Measurements from ENCODE around the gene RBBP8NL.

RBBP8NL gene, protein sequence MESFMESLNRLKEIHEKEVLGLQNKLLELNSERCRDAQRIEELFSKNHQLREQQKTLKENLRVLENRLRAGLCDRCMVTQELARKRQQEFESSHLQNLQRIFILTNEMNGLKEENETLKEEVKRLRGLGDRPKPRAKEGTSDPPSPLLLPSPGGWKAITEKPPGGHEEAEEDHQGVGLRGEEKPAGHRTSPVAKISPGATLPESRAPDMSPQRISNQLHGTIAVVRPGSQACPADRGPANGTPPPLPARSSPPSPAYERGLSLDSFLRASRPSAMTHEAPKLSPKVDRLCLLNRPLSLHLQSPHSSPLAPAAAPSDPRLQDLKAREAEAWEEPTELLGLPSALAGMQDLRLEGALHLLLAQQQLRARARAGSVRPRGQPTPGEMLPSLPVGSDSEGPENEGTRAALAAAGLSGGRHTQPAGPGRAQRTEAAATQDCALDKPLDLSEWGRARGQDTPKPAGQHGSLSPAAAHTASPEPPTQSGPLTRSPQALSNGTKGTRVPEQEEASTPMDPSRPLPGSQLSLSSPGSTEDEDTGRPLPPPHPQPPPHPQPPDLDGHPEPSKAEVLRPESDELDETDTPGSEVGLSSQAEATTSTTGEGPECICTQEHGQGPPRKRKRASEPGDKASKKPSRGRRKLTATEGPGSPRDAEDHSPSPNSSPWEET

DNA sequence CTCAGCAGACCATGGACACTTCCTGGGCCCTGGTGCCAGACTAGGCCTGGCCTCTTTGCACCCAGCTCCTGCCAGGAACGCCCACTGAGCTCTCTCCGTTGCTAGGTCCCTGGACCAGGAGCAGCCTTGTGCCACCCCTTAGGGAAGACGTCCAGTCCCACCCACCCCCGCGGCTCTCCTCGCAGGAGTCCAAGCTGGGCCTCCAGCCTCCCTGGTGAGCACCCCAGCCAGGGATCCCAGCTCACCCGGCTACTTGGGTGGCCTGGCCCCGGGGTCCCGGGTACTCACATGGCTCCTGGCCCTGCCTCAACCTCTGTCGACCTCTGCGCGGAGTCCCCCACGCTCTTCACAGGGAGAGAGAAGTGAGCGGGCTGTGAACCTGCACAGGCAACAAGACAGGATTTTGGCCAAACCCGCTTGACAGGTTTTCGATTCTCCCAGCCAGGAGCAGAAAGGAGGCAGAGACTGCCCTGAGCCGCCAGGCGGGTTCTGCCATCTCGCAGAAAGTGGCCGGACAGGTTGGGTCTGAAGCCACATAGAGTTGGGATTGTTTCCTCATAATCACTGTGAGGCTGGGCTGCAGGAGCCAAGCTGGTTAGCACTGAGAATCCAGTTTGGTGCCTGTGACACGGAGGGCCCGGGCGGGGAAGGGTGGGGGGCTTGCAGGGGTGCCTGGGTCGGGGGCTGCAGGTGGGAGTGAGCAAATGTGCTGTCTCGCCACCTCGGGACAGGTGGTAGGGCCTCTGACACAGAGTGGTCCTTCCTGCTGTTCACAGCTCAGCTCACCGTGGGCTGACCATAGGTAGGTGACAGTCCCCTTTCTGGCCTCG lies at the start of gene RBBP8NL:
TSS of gene RBBP8NL (minus strand) at position 368 of the 830 bp plus-strand sequence. CDS start 7,892 bp downstream, outside the sequence.
- Histone ChIP-seq H3K79me2 (ENCODE audit: insufficient read depth, low read length) (no peaks in the 10 kb centered on the region), H3K9me2 (replicated peaks; ENCODE audit: insufficient read depth, low read length) (no peaks in the 10 kb centered on the region), H2AFZ (ENCODE audit: low read depth, low read length, severe bottlenecking) (no peak within 1 kb of the TSS), H3K4me2 (ENCODE audit: low read depth, low read length, poor library complexity, severe bottlenecking) (no peak within 1 kb of the TSS), H3F3A (ENCODE audit: insufficient read depth) (no peaks in the 10 kb centered on the region), H4K20me1 (ENCODE audit: low read depth, low read length) (no peaks in the 10 kb centered on the region), H3K9ac (ENCODE audit: low read length) (no peak within 1 kb of the TSS), H3K27me3 (ENCODE audit: low read length) (no peaks in the 10 kb centered on the region), H3K4me3 (ENCODE audit: insufficient read depth, low read length, poor library complexity, severe bottlenecking) (no peak within 1 kb of the TSS), H3K36me3 (ENCODE audit: low read length) (no peaks in the 10 kb centered on the region), H3K27ac (ENCODE audit: low read depth, low read length) (no peak within 1 kb of the TSS), H3K9me3 (ENCODE audit: insufficient read depth, low read length) (no peaks in the 10 kb centered on the region)
- TF ChIP-seq EZH2phosphoT487 (conservative IDR thresholded peaks at IDR 0.05; ENCODE audit: low read length), result no peak
- TF ChIP-seq, protein P1, sequence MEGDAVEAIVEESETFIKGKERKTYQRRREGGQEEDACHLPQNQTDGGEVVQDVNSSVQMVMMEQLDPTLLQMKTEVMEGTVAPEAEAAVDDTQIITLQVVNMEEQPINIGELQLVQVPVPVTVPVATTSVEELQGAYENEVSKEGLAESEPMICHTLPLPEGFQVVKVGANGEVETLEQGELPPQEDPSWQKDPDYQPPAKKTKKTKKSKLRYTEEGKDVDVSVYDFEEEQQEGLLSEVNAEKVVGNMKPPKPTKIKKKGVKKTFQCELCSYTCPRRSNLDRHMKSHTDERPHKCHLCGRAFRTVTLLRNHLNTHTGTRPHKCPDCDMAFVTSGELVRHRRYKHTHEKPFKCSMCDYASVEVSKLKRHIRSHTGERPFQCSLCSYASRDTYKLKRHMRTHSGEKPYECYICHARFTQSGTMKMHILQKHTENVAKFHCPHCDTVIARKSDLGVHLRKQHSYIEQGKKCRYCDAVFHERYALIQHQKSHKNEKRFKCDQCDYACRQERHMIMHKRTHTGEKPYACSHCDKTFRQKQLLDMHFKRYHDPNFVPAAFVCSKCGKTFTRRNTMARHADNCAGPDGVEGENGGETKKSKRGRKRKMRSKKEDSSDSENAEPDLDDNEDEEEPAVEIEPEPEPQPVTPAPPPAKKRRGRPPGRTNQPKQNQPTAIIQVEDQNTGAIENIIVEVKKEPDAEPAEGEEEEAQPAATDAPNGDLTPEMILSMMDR (IDR thresholded peaks at IDR 0.05; ENCODE audit: insufficient read depth, low read length, poor library complexity, severe bottlenecking), result no peak

DNA sequence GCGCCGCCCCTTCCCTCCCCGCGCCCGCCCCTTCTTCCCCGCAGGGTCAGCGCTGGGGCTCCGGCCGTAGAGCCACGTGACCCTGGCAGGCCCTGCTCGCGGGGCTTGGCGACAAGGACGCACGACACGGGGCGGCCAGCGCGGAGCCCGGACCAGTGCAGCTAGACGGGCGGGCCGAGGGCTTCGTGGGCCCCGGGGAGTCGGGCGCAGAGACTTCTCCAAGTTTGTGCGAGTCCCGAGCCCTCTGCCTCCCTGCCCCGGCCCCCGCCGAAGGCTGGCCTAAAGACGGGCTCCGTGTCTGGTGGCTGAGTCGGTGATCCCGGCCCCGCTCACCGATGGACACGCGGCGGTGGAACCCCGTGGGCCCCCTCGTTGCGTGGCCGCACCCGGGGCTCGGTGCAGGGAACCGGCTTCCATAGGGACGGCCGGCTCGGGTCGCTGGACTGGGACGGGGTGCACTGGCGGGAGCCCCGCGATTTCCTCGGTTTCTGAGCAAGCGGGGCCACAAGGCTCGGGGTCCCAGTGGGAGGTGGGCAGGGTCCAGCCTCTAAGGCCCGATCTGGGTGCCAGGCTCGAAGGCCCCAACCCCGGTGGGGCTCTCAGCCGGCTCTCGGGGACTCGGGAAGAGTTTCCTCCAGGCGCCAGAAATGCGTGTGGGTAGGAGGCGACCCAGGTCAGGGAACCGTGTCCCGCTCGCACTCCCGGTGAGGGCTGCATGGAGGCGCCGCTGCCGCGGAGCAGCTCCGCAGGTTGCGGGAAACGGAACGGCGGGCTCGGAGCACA lies 48.9 kb upstream of the RBBP8NL start:
- H3K9ac ChIP-seq (ENCODE audit: low read length), result no peak overlapping the region
- H4K20me1 ChIP-seq (ENCODE audit: low read depth, low read length), result no peaks in the 10 kb centered on the region
- H3K27ac ChIP-seq (ENCODE audit: low read depth, low read length), result no peak overlapping the region
- H3K4me2 ChIP-seq (ENCODE audit: low read depth, low read length, poor library complexity, severe bottlenecking), result no peak overlapping the region
- no peaks in the 10 kb centered on the region for H3K36me3 ChIP-seq (ENCODE audit: low read length)
- no peaks in the 10 kb centered on the region for H3K9me3 ChIP-seq (ENCODE audit: insufficient read depth, low read length)
- no peak overlapping the region for H2AFZ ChIP-seq (ENCODE audit: low read depth, low read length, severe bottlenecking)
- no peaks in the 10 kb centered on the region for H3K9me2 ChIP-seq (replicated peaks; ENCODE audit: insufficient read depth, low read length)
- no peak overlapping the region for H3K4me3 ChIP-seq (ENCODE audit: insufficient read depth, low read length, poor library complexity, severe bottlenecking)
- no peaks in the 10 kb centered on the region for H3F3A ChIP-seq (ENCODE audit: insufficient read depth)
- no peaks in the 10 kb centered on the region for H3K79me2 ChIP-seq (ENCODE audit: insufficient read depth, low read length)
- TF ChIP-seq EZH2phosphoT487 (conservative IDR thresholded peaks at IDR 0.05; ENCODE audit: low read length), result no peak
- TF ChIP-seq, protein P1 (IDR thresholded peaks at IDR 0.05; ENCODE audit: insufficient read depth, low read length, poor library complexity, severe bottlenecking), result no peak
- H3K27me3 ChIP-seq (ENCODE audit: low read length), result no peaks in the 10 kb centered on the region

DNA sequence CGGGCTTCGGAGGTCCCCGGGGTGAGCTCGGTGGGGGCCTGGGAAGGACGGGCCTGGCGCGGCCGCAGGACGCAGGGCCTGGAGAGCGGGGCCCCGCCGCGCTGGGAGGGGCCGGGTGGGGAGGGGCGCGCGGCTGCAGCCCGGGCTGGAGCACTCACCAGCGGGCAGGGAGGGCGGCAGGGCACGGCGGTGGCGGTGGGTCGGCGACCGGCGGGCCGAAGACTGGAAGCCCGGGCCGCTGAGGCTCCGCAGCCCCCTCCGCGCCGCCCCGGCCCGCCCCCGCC lies 48.4 kb upstream of the RBBP8NL start, which contains the start of gene GATA5:
TSS of gene GATA5 (minus strand) at position 224 of the 284 bp plus-strand sequence. CDS start 474 bp downstream, outside the sequence.
- Histone ChIP-seq H3K9me3 (ENCODE audit: insufficient read depth, low read length) (no peaks in the 10 kb centered on the region), H4K20me1 (ENCODE audit: low read depth, low read length) (no peaks in the 10 kb centered on the region), H3K9ac (ENCODE audit: low read length) (no peak within 1 kb of the TSS), H3K4me2 (ENCODE audit: low read depth, low read length, poor library complexity, severe bottlenecking) (no peak within 1 kb of the TSS), H3K27me3 (ENCODE audit: low read length) (no peaks in the 10 kb centered on the region), H3K9me2 (replicated peaks; ENCODE audit: insufficient read depth, low read length) (no peaks in the 10 kb centered on the region), H3K4me3 (ENCODE audit: insufficient read depth, low read length, poor library complexity, severe bottlenecking) (no peak within 1 kb of the TSS), H2AFZ (ENCODE audit: low read depth, low read length, severe bottlenecking) (no peak within 1 kb of the TSS), H3K36me3 (ENCODE audit: low read length) (no peaks in the 10 kb centered on the region), H3K27ac (ENCODE audit: low read depth, low read length) (no peak within 1 kb of the TSS), H3F3A (ENCODE audit: insufficient read depth) (no peaks in the 10 kb centered on the region), H3K79me2 (ENCODE audit: insufficient read depth, low read length) (no peaks in the 10 kb centered on the region)
- TF ChIP-seq, protein P1 (IDR thresholded peaks at IDR 0.05; ENCODE audit: insufficient read depth, low read length, poor library complexity, severe bottlenecking), result no peak
- TF ChIP-seq EZH2phosphoT487 (conservative IDR thresholded peaks at IDR 0.05; ENCODE audit: low read length), result no peak
